ENCODE results near the gene TOMM34.
A peak's percentile ranks its signal among the peaks of the same experiment; 100 is the strongest.

Gene TOMM34

GRCh38 chr20:44924541-44924940 is 35.7 kb downstream of the TOMM34 start:
- no peak for DNase-seq

DNA sequence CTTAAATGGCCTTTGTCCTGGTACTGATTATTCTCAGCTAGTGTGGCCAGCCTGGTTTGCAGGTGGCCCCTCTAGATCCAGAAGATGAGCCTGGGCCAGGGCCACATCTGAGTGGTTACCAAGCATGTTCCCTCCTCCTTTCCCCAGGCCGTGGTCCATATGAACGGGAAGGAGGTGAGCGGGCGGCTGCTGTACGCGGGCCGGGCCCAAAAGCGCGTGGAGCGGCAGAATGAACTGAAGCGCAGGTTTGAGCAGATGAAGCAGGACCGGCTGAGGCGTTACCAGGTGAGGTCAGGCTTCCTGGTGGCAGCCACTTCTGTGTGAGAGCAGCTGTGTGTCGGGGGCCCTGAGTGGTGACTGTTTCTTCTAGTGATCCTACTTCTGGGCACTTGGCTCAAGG is 38.8 kb downstream of the TOMM34 start:
- no peak for DNase-seq

DNA sequence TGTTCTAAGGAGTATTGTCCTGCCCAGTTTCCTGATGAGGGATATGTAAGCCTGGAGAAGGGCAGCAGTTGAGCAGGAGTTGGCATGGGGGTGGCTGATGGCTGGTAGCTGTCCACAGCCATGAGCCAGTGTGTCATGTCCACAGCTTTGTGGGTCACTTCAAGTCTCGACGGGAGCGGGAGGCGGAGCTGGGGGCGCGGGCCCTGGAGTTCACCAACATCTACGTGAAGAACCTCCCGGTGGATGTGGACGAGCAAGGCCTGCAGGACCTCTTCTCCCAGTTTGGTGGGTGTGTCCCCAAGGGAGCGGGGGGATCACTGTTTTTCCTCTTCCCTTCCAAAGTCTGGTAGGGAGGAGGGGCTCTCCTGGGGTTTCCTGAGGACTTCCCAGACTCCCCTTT is 41.4 kb downstream of the TOMM34 start:
- no peak for DNase-seq

DNA sequence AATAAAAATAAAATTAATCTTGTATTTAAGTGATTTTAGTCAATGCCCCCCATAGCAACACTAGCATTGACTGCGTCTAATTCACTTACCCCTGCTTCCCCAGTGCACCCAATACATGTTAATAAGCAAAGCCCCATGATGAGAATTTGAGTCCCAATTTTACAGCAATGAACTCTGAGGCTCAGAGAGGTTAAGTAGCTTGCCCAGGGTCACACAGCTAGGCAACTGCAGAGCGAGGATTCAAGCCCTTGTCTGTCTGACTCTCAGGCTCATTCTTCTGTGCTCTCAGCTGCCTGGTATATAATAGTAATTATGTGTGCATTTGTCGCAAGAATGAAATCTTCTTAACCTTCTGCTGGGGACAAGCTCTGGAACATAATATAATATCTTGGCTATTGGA is 41.9 kb downstream of the TOMM34 start:
- no peak for DNase-seq

- DNase-seq, result no peak
These were observed 42.8 kb downstream of the TOMM34 start for GRCh38 chr20:44917399-44917798.

GRCh38 chr20:44916586-44916985 is 43.6 kb downstream of the TOMM34 start:
- no peak for DNase-seq

DNA sequence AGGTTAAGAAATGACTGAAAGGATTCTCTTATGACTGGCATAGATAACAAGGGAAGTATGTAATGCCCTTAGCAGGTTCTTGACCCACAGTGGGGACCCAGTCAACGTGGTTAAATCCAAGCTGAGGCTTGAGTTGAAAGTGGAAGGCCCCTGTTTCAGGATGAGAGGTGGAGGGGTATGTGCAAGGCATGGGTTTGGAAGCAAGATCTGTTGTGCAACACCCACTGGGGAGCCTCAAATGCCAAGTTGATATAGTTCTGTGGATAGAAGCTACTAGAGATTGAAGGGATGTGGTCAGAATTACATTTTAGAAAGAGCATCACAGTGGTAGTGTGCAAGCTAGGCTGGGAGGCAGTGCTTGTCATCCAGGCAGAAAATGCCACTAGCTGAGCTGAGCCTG is 45.3 kb downstream of the TOMM34 start:
- no peak for DNase-seq

DNA sequence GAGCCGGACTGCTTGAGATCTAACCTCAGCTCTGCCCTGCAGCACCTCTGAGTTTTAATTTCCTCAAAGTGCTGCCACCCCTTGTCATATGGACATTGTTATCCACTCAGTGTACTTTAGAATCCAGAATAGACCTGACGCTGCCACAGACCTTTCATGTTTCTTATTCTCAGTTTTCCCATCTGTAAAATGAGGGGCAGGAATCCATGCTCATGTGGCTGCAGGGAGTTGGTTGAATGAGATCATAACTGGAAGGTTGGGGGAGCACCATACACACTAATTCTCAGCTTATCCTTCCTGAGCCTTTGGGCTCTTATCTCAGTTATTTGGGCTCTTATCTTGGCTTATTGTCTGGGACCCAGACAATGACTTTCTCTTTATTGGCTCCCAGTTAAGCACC is 48.0 kb downstream of the TOMM34 start:
- no peak for DNase-seq

- no peak for DNase-seq
These were observed 48.8 kb downstream of the TOMM34 start for GRCh38 chr20:44911264-44911921.

GRCh38 chr20:44910690-44911262 is 49.4 kb downstream of the TOMM34 start:
- no peak for DNase-seq

- peak; percentile 68 for DNase-seq
These were observed 50.1 kb downstream of the TOMM34 start, which contains the start of gene PABPC1L for GRCh38 chr20:44909872-44910689. TSS of gene PABPC1L (plus strand) at chr20:44910060. CDS start at chr20:44910144, 84 bp downstream.

- no peak for DNase-seq
These were observed 51.0 kb downstream of the TOMM34 start for GRCh38 chr20:44908987-44909871.

GRCh38 chr20:44904377-44904776 is 55.8 kb downstream of the TOMM34 start:
- DNase-seq, result no peak

GRCh38 chr20:44901974-44902373 is 58.2 kb downstream of the TOMM34 start:
- no peak for DNase-seq

- no peak for DNase-seq
These were observed 59.9 kb downstream of the TOMM34 start for GRCh38 chr20:44900231-44900854.

GRCh38 chr20:44897133-44897532 is 63.1 kb downstream of the TOMM34 start:
- DNase-seq, result no peak

- DNase-seq, result no peak
These were observed 63.6 kb downstream of the TOMM34 start for GRCh38 chr20:44896583-44896982.

GRCh38 chr20:44894959-44895358 is 65.2 kb downstream of the TOMM34 start:
- DNase-seq, result no peak
